ENCODE data around the gene GPR33. TPM values are rescaled to one million over a fixed set of nuclear protein-coding genes. Genes with fewer than 3 reads are reported as not detected.

Gene GPR33, protein sequence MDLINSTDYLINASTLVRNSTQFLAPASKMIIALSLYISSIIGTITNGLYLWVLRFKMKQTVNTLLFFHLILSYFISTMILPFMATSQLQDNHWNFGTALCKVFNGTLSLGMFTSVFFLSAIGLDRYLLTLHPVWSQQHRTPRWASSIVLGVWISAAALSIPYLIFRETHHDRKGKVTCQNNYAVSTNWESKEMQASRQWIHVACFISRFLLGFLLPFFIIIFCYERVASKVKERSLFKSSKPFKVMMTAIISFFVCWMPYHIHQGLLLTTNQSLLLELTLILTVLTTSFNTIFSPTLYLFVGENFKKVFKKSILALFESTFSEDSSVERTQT
- total RNA-seq: not detected

DNA sequence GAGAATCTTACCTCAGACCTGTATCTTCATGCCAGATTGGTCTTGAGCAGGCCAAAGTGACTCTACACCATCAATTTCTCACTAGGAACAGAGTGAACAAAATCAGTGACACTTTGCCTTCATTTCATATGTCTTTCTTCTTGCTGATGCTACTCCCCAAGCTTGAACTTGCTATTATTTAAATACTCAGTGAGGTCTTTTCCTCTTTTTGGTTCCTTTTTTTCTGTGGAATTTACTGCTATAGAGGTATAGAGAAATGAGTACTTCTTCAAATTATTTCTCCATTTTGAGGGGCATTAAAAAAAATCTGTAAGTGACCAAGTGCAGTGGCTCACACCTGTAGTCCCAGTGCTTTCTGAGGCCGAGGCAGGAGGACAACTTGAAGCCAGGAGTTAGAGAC lies at the start of gene GPR33:
GPR33 (minus strand) TSS at position 154 of the 400 bp plus-strand sequence. CDS start 4,074 bp downstream, outside the sequence.

DNA sequence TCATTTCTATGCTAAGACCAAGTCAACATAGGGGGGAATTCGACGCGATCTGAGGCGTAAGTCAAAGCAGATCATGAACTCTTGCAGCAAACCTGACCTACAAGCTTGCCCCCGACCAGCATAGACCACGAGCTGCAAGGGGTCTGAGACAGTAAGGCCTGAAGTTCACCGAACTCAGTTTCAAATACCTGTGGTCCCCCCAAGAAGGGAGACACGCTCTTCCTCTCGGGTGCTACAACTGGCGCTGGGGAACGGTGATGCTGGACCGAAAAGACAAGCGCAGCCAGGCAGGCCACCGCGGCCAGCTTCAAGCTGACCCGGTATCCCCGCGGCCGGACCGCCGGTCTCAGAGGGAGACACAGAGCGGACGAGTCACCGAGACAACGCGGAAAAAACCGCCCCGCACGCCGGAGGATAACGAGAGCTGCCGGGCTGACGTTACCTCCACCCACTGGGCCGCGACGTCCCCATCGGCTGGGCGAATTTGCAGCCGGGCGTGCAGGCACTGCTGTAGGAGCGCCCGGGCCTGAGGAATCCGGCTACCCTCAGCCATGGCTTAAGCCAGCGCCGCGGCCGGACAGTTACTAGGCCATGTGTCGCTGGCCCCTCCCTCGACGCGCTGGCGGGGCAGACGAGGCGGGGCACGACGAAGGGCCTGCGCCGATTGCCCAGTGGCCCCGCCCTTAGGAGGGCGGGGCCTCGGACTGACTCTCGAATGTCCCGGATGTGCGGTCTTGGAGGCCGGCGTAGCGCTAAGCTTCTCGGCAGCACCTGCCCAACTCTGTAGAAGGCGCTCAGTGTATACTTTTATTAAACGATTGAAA lies 30.8 kb downstream of the GPR33 start, which contains the start of gene DTD2:
DTD2 (minus strand) TSS at position 666 of the 824 bp plus-strand sequence; CDS start at position 553, 113 bp downstream.

Other genes starting within 250 kb of the GPR33 start
- gene HEATR5A, start 67.5 kb downstream of the GPR33 start, total RNA-seq: 38.2 TPM
- 51.6 TPM for gene DTD2, start 30.5 kb downstream of the GPR33 start, total RNA-seq
- gene NUBPL, start 73.4 kb upstream of the GPR33 start, total RNA-seq: 23.5 TPM